ENCODE results near the gene NFATC2.
"Not testable (repeated sequence)": the region's sequence is repeated elsewhere in the genome, so short reads cannot be mapped to it uniquely, and the experiment has no call there.

Gene NFATC2

GRCh38 chr20:51468636-51469035 lies 73.9 kb downstream of the NFATC2 start:
- no peak for DNase-seq

GRCh38 chr20:51467956-51468626 lies 74.4 kb downstream of the NFATC2 start:
- no peak for DNase-seq

DNA sequence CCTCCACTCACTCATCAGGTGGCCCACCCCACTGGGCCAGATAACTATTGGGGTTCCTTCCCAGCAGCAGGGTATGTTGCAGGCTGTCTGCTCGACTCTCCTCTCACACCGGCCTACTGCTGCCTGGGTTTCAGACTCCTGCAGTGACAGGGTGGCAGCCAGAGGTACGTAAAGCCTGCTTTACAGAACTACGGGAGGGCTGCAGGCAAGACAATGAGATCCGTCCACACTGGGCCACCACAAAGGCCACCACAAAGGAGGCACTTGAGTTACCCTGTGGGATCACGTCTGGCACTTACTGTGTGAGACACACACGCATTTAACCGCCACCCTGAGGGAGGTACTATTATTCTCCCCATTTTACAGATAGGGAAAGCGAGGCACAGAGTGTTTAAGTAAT lies 78.5 kb downstream of the NFATC2 start:
- no peak for DNase-seq

DNA sequence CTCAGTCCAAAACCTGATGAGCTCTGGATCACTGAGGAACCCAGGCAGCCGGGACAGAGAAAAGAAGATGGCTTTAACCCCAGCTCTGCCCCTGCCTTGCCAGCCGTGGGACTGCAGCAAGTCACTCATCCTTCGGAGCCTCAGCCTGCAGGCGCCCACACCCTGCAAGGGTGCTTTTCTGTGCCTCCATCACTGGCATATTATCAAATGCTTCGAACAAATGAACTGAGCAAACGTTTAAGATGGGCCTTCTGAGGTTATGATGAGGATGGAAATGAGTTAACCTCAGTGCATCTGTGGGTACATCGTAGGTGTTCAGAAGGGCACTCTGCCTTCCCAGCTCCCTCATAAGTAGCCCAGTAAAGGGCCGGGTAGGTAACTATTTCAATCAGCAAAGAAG lies 79.0 kb downstream of the NFATC2 start:
- DNase-seq, result no peak

- no peak for DNase-seq
Observed at GRCh38 chr20:51462566-51463276, 79.8 kb downstream of the NFATC2 start.

GRCh38 chr20:51461846-51462245 lies 80.7 kb downstream of the NFATC2 start:
- DNase-seq, result not testable (repeated sequence)

DNA sequence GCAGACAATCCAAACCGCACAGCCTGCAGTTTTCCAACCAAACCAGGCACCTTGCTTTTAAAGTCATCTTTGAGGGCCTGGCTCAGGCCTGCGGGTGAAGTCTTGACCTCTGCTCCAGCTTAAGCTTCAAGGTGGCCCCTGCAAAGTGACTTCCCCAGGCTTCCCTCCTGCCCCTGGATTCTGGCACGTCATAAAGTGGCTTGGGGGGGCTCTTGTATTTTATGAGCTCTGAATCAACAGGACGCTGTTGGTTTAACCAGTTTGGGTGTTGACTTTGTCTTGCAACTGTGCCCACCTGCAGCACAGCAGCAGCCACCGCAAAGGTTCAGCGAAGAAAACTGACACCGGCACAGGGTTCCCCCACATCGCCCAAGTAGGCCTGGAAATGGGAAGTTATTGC lies 81.2 kb downstream of the NFATC2 start:
- DNase-seq, result no peak

GRCh38 chr20:51460569-51461265 lies 81.8 kb downstream of the NFATC2 start:
- no peak for DNase-seq

- no peak for DNase-seq
Observed at GRCh38 chr20:51460163-51460562, 82.4 kb downstream of the NFATC2 start.

DNA sequence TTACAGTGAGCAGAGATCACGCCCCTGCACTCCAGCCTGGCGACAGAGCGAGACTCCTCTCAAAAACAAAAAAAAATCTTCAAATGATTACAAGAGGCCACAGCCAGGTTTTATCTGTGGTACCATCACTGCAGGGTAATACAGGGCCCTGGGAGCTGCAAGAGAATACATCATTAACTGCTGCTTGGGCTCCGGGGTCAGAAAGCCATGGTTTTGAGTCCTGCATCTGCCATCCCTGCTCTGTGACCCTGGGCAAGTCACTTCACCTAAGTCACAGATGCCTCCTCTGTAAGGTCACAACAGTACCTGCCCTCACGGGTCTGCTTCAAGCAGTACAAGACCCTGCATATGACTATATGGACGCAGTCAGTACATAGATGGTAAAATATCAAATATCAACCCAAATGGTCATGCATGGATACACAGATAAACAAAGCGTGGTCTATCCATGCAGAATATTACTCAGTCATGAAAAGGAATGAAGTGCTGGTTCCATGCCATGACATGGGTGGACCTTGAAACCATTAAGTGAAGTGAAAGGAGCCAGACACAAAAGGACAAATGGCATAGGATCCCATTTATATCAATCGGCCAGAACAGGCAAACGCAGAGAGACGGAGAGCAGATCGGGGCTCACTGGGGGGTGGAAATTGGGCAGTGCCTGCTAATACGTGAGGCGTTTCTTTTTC lies 83.6 kb downstream of the NFATC2 start:
- no peak for DNase-seq

DNA sequence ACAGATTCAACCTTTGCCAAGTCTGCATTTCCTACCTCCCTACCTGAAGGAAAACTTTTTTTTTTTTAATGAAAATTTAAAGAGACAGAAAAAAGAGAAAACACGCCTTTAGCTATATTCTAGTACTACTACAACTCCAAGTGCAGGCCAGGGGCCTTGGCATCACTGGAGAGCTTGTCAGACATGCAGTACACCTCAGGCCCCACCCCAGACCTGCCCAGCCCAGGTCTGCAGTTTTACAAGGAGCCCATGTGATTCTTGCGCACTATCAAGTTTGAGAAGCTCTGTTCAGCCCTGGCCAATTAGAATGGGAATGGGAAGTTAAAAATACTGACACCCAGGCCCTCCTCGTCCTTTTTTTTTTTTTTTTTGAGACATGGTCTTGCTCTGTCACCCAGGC lies 85.0 kb downstream of the NFATC2 start:
- DNase-seq, result no peak

DNA sequence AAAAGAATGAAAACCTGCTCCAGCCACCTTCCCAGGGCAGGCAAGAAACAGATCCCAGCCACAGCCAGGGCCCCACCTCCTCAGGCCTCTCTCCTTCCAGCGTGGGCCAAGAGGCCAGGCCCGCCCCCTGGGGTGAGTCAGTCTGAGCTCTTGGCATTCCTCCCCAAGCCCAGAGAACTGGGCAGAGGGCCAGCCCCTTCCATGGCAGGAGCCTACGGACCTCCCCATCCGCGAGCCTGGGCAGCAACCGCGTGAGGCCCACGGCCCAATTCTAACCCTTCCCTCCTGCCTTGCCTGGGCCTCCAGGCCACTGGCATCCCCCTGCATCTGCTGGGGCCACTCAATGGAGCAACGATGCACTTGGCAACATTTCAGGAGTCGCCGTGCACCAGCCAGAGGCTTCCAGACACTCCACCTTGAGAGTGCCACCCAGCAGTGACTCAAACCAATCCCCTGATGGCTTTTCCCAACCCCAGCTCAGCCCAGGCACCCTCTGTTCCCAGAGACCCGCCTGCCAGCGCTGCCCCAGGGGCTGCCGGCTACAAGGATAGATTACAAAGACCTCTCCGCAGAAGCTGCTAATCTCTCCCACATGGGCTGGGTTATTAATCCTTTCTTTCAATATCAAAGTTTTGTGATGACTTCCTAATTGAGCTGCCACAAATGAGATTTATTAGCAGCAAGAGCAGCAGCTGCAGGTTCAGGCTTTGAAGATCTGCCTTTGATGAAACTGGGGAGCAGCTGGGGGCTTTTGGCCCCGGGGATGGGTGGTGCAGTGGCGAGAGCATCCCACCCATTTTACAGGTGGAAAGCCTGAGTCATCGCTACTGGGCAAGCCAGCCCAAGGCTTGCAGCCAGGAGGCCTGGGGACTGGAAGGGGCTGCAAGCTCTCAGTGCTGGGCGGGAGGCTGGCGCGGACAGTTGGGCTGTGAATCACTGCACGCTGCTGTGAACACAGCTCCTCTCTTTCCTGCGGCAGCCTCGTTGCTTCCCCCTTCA lies 85.7 kb downstream of the NFATC2 start:
- no peak for DNase-seq

GRCh38 chr20:51454250-51454865 lies 88.2 kb downstream of the NFATC2 start:
- DNase-seq, result no peak

DNA sequence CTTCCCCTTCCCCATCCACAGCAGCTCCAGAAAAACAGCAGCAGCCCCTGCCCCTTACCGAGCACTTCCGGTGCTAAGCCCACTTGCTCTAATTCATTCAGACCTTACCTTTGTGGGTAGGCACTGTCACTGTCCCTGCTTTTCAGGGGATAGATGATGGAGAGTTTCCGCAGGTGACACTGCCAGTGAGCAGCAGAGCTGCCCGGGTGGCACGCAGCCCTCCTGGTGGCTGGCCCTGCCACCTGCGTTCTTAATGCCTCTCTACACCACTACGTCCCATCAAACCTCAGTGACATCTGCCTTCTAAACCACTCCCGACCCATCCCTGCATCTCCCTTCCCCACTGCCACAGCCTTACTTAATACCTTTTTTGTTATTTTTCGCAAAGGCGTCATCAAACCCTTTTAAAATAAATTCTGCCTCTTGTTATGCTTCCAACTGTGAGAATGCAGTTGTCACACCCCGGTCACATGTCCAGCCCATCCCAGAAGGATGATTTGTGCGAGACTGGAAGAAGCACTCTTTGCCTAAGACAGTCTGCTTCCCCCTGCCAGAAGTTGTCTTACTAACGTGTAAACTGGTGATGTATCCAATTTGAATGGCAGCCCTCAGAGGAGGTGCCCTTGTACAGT lies 89.7 kb downstream of the NFATC2 start:
- DNase-seq, result no peak

DNA sequence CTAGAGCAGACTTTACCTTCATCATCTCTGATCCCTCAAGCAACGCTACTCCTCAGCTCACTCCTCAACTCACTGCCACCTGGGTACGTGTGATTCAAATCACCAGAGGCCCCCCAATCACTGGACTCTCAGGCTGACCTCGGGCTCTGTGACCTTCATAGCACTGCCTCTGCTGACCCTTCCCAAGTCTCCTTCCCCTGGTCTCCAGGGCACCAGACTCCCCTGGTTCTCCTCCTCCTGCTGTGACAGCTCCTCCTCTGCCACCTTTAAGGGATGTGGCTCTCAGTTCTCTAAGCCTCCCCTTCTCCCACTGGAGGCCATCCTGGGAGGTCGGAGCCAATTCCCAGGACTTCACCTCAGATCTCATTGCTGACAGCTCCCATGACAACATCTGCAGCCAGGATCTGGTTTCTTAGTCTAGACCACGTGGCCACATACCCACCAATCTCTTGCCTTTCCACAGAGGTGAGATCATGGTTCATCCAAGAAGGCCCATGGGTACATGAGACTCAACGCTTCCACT lies 90.4 kb downstream of the NFATC2 start:
- no peak for DNase-seq

DNA sequence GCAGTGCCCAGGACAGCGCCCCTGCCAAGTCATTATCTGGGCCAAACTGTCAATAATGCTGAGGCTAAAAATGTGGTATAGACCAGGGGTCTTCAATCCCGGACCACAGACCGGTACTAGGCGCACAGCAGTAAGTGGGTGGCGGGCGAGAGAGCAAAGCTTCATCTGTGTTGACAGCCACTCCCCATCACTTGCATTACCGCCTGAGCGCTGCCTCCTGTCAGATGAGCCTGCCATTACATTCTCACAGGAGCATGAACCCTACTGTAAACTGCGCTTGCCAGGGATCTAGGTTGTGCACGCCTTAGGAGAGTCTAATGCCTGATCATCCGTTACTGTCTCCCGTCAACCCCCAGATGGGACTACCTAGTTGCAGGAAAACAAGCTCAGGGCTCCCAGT lies 91.0 kb downstream of the NFATC2 start:
- DNase-seq, result no peak

- DNase-seq, result no peak
Observed at GRCh38 chr20:51450984-51451383, 91.5 kb downstream of the NFATC2 start.

- no peak for DNase-seq
Observed at GRCh38 chr20:51450221-51450712, 92.3 kb downstream of the NFATC2 start.

DNA sequence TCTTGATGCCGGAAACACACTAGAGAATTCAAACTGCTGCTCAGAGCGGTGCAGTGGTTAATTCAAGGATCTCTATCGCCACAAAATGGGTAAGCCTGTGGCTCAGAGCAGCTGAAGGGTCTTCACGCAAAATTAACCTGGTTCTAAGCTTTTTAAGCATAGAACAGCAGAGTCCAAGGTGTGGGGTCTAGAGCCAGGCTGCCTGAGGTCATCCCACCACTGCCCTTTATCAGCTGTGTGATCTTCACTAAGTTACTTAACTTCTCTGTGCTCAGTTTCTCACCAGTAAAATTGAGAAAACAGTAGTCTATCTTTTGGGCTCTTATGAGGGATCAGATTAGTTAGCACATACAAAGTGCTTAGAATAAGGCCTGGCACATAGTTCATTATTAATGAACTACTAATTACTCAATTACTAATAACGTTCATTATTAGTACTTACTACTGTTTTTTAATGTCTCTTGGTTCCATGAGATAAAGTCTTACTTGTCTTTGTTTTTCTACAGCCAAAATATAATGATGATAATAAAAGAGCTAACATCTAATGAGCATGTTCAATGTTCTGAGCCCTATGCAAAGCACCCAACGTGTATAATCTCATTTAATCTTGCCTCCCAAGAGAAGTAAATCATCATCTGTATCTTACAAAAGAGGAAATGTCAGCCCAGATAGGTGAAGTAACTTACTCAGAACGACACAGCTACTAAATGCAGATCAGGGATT lies 92.9 kb downstream of the NFATC2 start:
- DNase-seq, result no peak

DNA sequence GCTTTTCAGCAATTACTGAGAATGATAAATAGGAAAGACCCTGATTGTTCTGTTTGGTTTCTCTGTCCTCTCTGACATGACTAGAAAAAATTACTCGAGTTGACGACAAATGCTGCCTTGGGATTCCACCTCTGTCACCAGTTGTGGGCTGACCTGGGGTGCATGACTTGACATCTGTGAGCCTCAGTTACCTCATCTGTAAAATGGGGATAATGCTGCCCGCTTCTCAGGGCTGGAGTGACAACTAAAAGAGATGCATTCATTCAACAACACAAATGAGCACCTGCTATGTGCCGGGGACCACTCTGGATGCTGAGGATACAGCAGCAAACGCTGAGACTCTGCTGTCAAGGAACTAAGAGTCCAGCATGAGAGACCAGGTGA lies 94.8 kb downstream of the NFATC2 start:
- DNase-seq, result no peak
